WTC11 (cell line): ENCODE data around the gene MYO9A. TPM values are rescaled to one million over a fixed set of nuclear protein-coding genes. Genes with fewer than 3 reads are reported as not detected.

Source experiments
- ATAC-seq: fragments of 200-7000 bp; cut with Tn5 transposase; 2 replicates; pipeline ENCODE4 v1.10.0; 2021; ENCODE audit warnings: mild to moderate bottlenecking, moderate library complexity
- Bru-seq: library from RNA; stranded (reverse); fragments of 400-500 nt; gene quantifications from one replicate; lab custom pipeline; 2021; lab: Mats Ljungman, UMichigan
- CTCF ChIA-PET: fragments of 300-600 bp; sonication (Branson Sonifier 250); formaldehyde crosslinking; loops from one replicate; lab custom pipeline; 2021; ENCODE audit warnings: antibody characterized with exemption; lab: Charles Lee
- POLR2A ChIA-PET: fragments of 350-600 bp; sonication (Branson Sonifier 250); formaldehyde crosslinking; loops from one replicate; lab custom pipeline; 2021; ENCODE audit warnings: antibody characterized with exemption; lab: Charles Lee
- DNase-seq: peaks from one replicate; pipeline ENCODE4 v3.0.0; 2021; ENCODE audit warnings: low spot score
- H3K27ac Mint-ChIP-seq: 2 replicates; pipeline ENCODE4 v1.8.0; 2021; ENCODE audit warnings: mixed read lengths
- H3K27me3 Mint-ChIP-seq: 2 replicates; pipeline ENCODE4 v1.8.0; 2021; ENCODE audit warnings: low read depth, mild to moderate bottlenecking, moderate library complexity, mixed read lengths
- H3K36me3 Mint-ChIP-seq: 2 replicates; pipeline ENCODE4 v1.8.0; 2021; ENCODE audit warnings: mixed read lengths
- H3K4me1 Mint-ChIP-seq: 2 replicates; pipeline ENCODE4 v1.8.0; 2022; ENCODE audit warnings: mixed read lengths
- H3K4me3 Mint-ChIP-seq: 2 replicates; pipeline ENCODE4 v1.8.0; 2021; ENCODE audit warnings: mild to moderate bottlenecking, moderate library complexity, mixed read lengths
- H3K9me3 Mint-ChIP-seq: 2 replicates; pipeline ENCODE4 v1.8.0; 2021; ENCODE audit warnings: mixed read lengths
- ARID4B ChIP-seq: sonication (generic); formaldehyde crosslinking; IDR thresholded peaks from 2 replicates; pipeline ENCODE4 v1.8.0; 2023; ENCODE audit warnings: missing genetic modification reagents, mild to moderate bottlenecking, borderline replicate concordance
- ATF6 ChIP-seq: sonication (generic); formaldehyde crosslinking; IDR thresholded peaks from 2 replicates; pipeline ENCODE4 v1.8.1; 2023; ENCODE audit warnings: mild to moderate bottlenecking, missing genetic modification reagents
- FOXK1 ChIP-seq: sonication (generic); formaldehyde crosslinking; IDR thresholded peaks from 2 replicates; pipeline ENCODE4 v1.8.0; 2022; ENCODE audit warnings: mild to moderate bottlenecking, moderate library complexity, missing genetic modification reagents
- HMGXB4 ChIP-seq: sonication (generic); formaldehyde crosslinking; IDR thresholded peaks from 2 replicates; pipeline ENCODE4 v1.8.1; 2023; ENCODE audit warnings: mild to moderate bottlenecking, moderate library complexity, missing genetic modification reagents
- SMAD4 ChIP-seq: sonication (generic); formaldehyde crosslinking; IDR thresholded peaks from 2 replicates; pipeline ENCODE4 v1.8.0; 2022; ENCODE audit warnings: mild to moderate bottlenecking, missing genetic modification reagents
- SP1 ChIP-seq: sonication (generic); formaldehyde crosslinking; conservative IDR thresholded peaks from 2 replicates; pipeline ENCODE4 v1.8.1; 2022; ENCODE audit warnings: missing genetic modification reagents
- USF1 ChIP-seq: sonication (generic); formaldehyde crosslinking; IDR thresholded peaks from 2 replicates; pipeline ENCODE4 v1.8.0; 2022; ENCODE audit warnings: mild to moderate bottlenecking, missing genetic modification reagents
- ZBTB21 ChIP-seq: sonication (generic); formaldehyde crosslinking; IDR thresholded peaks from 2 replicates; pipeline ENCODE4 v1.8.1; 2023; ENCODE audit warnings: mild to moderate bottlenecking, missing genetic modification reagents, borderline replicate concordance
- long read RNA-seq, 3 experiments: library from RNA in 1 of 3; library from capped mRNA in 1 of 3; library from polyadenylated mRNA in 1 of 3; unstranded in 2 of 3; stranded (forward) in 1 of 3; transcript quantifications; one replicate each; pipeline ENCODE4 v2.0.0, GENCODE V29; 2021
- total RNA-seq: library from RNA; stranded (reverse); gene quantifications from 3 replicates; pipeline ENCODE4 v1.2.3, GENCODE V29; 2021
- TF ChIP-seq, protein P1 (sequence below): sonication (generic); formaldehyde crosslinking; IDR thresholded peaks from 2 replicates; pipeline ENCODE4 v1.8.1; 2023; ENCODE audit warnings: mild to moderate bottlenecking, missing genetic modification reagents, moderate library complexity
- TF ChIP-seq, protein P2 (sequence below): sonication (generic); formaldehyde crosslinking; IDR thresholded peaks from 2 replicates; pipeline ENCODE4 v1.8.1; 2022; ENCODE audit warnings: mild to moderate bottlenecking, moderate library complexity, missing genetic modification reagents

MYO9A gene
- 23.5 to 25.1 TPM (median 24.6 TPM) in 3 replicates for total RNA-seq
- percentile 64 among the genes with signal in this experiment for Bru-seq, nascent RNA
- long read RNA-seq, experiment 1, partial matches to known transcripts: 13 of 33 reads
- long read RNA-seq, experiment 1, other reads (novel, unspliced or antisense): 20 of 33 reads
- long read RNA-seq, experiment 2, partial matches to known transcripts: 3 of 11 reads
- long read RNA-seq, experiment 2, other reads (novel, unspliced or antisense): 8 of 11 reads
- long read RNA-seq, experiment 3, partial matches to known transcripts: 0 of 1 reads
- long read RNA-seq, experiment 3, other reads (novel, unspliced or antisense): 1 of 1 reads

DNA sequence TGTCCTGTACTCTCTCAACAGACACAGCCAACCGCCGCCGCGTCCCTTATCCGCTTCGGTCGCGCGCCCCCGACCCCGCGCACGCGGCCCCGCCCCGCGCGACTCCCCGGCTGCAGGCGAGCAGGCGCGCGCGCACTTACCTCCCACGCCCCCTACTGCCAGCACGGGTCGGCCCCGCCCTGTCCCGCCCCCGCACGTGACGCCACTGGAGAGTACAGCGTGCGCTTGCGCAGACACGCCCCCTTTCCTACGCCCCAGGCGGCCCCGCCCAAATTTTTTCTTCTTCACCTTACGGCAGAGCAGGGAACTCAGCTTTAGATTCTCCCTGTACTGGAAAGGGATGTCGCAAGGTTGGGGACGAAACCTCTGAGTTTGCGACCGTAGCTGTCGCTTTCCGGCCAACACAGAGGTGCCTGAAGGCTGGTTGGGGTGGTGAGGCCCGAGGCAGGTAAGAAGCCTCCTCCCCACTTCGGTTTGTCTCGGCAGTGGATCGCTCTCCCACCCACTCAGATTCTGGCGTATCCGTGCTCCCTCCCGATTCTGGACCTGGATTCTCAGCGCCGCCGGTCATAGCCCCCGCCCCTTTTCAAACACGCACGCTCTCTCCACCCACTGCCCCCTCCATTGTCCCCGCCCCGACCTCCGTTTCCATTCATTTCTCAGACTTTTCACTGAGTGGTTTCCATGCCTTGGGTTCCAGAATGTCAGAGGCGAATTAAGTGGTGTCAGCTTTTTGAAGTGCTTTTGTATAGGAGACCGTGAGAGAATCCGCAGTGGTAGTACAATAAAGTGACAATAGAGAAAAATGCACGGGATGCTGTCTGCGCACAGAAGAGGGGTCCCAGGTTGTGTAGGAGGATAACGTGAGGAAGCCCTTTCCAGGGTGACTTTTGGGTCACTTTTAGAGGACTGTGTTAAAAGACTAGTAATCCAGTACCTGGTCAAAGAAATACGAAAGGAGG is at the start of gene MYO9A, which contains the start of gene SENP8:
MYO9A (minus strand) TSS at position 134 of the 962 bp plus-strand sequence. CDS start 71,587 bp downstream, outside the sequence.
SENP8 (plus strand) TSS at position 387 of the 962 bp plus-strand sequence. CDS start 21,221 bp downstream, outside the sequence.
- ATAC-seq (peak; percentile 63), DNase-seq (peak; percentile 99)
- ChIA-PET CTCF (interaction anchor here (0.5 to 2.5 kb wide), 9 partner anchors 8 to 374 kb away, joined by 3 to 7 read pairs (median 3); no protein-coding TSS in a partner anchor), POLR2A (interaction anchor here (0.5 to 0.6 kb wide), 2 partner anchors 46 to 190 kb away, joined by 3 read pairs; no protein-coding TSS in a partner anchor)
- Mint-ChIP-seq H3K4me3 (peak within 1 kb of the TSS; percentile 98), H3K9me3 (no peaks in the 10 kb centered on the region), H3K27me3 (no peaks in the 10 kb centered on the region), H3K27ac (peak within 1 kb of the TSS; percentile 99), H3K4me1 (peaks cover 37% of the 10 kb centered on the region), H3K36me3 (no peaks in the 10 kb centered on the region)
- no peak for TF ChIP-seq ATF6
- 0 out of 2 replicates have a peak, but pooled peaks have one; percentile 55 for TF ChIP-seq ARID4B (CRISPR knock-in tag)
- TF ChIP-seq FOXK1: peak; percentile 13
- TF ChIP-seq SP1: peak; percentile 85
- no peak for TF ChIP-seq ZBTB21 (CRISPR knock-in tag)
- peak; percentile 94 for TF ChIP-seq USF1 (CRISPR knock-in tag)
- TF ChIP-seq, protein P1, sequence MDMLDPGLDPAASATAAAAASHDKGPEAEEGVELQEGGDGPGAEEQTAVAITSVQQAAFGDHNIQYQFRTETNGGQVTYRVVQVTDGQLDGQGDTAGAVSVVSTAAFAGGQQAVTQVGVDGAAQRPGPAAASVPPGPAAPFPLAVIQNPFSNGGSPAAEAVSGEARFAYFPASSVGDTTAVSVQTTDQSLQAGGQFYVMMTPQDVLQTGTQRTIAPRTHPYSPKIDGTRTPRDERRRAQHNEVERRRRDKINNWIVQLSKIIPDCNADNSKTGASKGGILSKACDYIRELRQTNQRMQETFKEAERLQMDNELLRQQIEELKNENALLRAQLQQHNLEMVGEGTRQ (CRISPR knock-in tag): peak; percentile 97
- no peak for TF ChIP-seq SMAD4
- TF ChIP-seq, protein P2, sequence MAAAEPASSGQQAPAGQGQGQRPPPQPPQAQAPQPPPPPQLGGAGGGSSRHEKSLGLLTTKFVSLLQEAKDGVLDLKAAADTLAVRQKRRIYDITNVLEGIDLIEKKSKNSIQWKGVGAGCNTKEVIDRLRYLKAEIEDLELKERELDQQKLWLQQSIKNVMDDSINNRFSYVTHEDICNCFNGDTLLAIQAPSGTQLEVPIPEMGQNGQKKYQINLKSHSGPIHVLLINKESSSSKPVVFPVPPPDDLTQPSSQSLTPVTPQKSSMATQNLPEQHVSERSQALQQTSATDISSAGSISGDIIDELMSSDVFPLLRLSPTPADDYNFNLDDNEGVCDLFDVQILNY (CRISPR knock-in tag): peak; percentile 81; the same call in 1 of the 2 replicates
- TF ChIP-seq HMGXB4 (CRISPR knock-in tag): 0 out of 2 replicates have a peak, but pooled peaks have one; percentile 30
